GM12874 (cell line): ENCODE measurements around the gene TMPRSS13.

Experiments
- TF ChIP-seq, protein P1 (sequence below): IDR thresholded peaks from 2 replicates; pipeline ENCODE4 v1.5.1; 2011; ENCODE audit warnings: low read depth, mild to moderate bottlenecking, control low read depth, low read length, moderate library complexity; ENCODE audit not compliant: insufficient read depth

Gene TMPRSS13

GRCh38 chr11:117934526-117935307 is 5.5 kb upstream of the TMPRSS13 start:
- TF ChIP-seq, protein P1, sequence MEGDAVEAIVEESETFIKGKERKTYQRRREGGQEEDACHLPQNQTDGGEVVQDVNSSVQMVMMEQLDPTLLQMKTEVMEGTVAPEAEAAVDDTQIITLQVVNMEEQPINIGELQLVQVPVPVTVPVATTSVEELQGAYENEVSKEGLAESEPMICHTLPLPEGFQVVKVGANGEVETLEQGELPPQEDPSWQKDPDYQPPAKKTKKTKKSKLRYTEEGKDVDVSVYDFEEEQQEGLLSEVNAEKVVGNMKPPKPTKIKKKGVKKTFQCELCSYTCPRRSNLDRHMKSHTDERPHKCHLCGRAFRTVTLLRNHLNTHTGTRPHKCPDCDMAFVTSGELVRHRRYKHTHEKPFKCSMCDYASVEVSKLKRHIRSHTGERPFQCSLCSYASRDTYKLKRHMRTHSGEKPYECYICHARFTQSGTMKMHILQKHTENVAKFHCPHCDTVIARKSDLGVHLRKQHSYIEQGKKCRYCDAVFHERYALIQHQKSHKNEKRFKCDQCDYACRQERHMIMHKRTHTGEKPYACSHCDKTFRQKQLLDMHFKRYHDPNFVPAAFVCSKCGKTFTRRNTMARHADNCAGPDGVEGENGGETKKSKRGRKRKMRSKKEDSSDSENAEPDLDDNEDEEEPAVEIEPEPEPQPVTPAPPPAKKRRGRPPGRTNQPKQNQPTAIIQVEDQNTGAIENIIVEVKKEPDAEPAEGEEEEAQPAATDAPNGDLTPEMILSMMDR: no peak

DNA sequence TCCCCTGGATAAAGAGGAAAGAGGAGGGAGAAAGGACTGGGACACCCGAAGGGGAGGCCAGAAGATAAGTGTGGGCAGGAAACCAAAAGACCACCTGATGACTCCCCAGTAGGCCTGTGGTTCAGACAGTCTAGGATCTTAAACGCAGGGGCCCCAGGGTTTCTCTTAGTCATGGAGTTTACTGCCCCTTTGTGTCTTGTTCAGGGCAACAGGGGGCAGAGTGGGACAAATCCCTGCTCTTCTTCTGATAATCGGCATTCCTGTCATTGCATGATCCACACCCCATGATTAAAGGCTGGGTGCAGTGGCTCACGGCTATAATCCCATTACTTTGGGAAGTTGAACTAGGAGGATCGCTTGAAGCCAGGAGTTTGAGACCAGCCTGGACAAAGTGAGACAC is 4.7 kb upstream of the TMPRSS13 start:
- TF ChIP-seq, protein P1: no peak

- TF ChIP-seq, protein P1: no peak
Observed at GRCh38 chr11:117933475-117933874, 4.3 kb upstream of the TMPRSS13 start.

- TF ChIP-seq, protein P1: no peak
Observed at GRCh38 chr11:117932947-117933346, 3.7 kb upstream of the TMPRSS13 start.

DNA sequence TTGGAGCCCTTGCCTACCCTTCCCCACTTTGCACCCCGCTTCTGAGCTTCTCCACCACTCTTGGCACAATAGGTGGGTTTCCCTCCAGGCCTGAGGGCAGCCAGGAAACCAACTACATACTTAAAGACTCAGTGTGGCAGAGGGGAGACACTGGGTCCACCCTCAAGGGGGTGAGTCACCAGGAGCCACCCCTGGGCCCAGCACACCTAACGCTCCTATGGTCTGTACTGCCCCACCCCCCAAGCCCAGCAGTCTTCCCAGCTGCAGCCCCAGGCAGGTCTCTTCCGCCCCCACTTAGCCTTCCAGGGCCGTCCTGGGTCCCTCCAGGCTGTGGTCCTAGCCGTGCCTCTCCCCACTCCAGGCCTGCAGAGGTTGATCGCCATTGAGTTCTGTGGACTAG is 3.2 kb upstream of the TMPRSS13 start:
- TF ChIP-seq, protein P1: no peak

GRCh38 chr11:117931971-117932370 is 2.8 kb upstream of the TMPRSS13 start:
- TF ChIP-seq, protein P1: no peak

DNA sequence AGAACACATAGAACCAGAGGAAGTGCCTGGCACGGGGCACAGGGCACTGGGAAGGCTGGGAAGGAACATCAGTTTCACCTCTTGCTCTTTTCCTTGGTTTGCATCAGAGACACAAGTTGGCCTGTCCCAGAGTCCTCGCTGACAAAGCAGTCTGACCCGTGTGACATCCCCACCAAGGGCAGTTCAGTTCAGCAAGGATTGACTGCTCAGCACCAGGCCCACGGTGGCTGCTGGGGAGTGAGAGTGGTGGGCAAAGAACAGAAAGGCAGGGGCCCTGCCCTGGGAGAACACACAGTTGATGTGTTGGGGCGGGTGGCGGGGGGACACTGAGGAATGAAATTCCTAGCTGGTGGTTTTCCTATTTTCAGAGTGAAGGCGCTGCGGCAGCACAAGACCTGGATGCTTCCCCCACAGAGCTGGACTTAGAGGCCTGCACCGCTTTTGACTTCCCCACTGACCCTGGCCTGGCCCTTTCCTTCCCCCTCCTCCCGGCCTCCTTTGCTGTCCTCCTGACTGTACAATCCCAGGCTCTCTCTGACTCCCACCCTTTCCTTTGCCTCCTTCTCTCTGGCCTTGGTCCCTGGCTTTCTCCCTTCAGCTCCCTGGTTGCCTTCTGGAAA is 2.2 kb upstream of the TMPRSS13 start:
- TF ChIP-seq, protein P1: no peak
